Liver (tissue), 9 donors: Measurements from ENCODE around the gene ATG4A. TPM values are rescaled to one million over a fixed set of nuclear protein-coding genes. Genes with fewer than 3 reads are reported as not detected.

Experiments used
- DNase-seq: peaks from one replicate; pipeline ENCODE4 v3.0.0-alpha.2; 2017; ENCODE audit warnings: low spot score
- H3K27ac ChIP-seq, 2 donors: one replicate each; pipeline ENCODE4 v1.7.0; 2013; ENCODE audit warnings: inconsistent platforms in 2 of 2, low read length in 2 of 2, control low read depth in 1 of 2, low read depth in 1 of 2, mild to moderate bottlenecking in 1 of 2
- H3K27me3 ChIP-seq, 4 donors: one replicate each; pipeline versions ENCODE4 v1.6.1 to v1.7.0; 2013; ENCODE audit warnings: low read length in 3 of 4, inconsistent platforms in 1 of 4, mild to moderate bottlenecking in 1 of 4, moderate library complexity in 1 of 4; ENCODE audit not compliant: control insufficient read depth in 4 of 4, insufficient read depth in 4 of 4
- H3K36me3 ChIP-seq, 4 donors: one replicate each; pipeline versions ENCODE4 v1.6.1 to v1.7.0; 2013; ENCODE audit warnings: low read length in 3 of 4, mild to moderate bottlenecking in 3 of 4, low read depth in 1 of 4, moderate library complexity in 1 of 4; ENCODE audit not compliant: control insufficient read depth in 4 of 4, insufficient read depth in 3 of 4
- H3K4me1 ChIP-seq, 4 donors: one replicate each; pipeline versions ENCODE4 v1.6.1 to v1.7.0; 2013; ENCODE audit warnings: low read length in 3 of 4, mild to moderate bottlenecking in 3 of 4, moderate library complexity in 1 of 4; ENCODE audit not compliant: control insufficient read depth in 4 of 4, insufficient read depth in 4 of 4
- H3K4me3 ChIP-seq, 3 donors: one replicate each; pipeline versions ENCODE4 v1.6.1 to v1.7.0; 2013; ENCODE audit warnings: low read length in 3 of 3, control low read depth in 1 of 3, low read depth in 1 of 3, mild to moderate bottlenecking in 1 of 3
- H3K9ac ChIP-seq, 2 donors: one replicate each; pipeline ENCODE4 v1.7.0; 2013; ENCODE audit warnings: low read length in 2 of 2, mild to moderate bottlenecking in 2 of 2, moderate library complexity in 2 of 2, control low read depth in 1 of 2, low read depth in 1 of 2
- H3K9me3 ChIP-seq, 4 donors: one replicate each; pipeline versions ENCODE4 v1.6.1 to v1.7.0; 2013; ENCODE audit warnings: low read length in 3 of 4; ENCODE audit not compliant: control insufficient read depth in 4 of 4
- EGR1 ChIP-seq, 2 donors: IDR thresholded peaks; 2 replicates each; pipeline ENCODE4 v1.6.1; 2016 to 2018; ENCODE audit warnings: antibody characterized with exemption in 2 of 2, low read depth in 2 of 2
- FOXA1 ChIP-seq: IDR thresholded peaks from 2 replicates; pipeline ENCODE4 v1.6.1; 2016; ENCODE audit warnings: antibody characterized with exemption
- FOXA2 ChIP-seq: IDR thresholded peaks from 2 replicates; pipeline ENCODE4 v1.6.1; 2016; ENCODE audit warnings: antibody characterized with exemption
- GABPA ChIP-seq, 2 donors: IDR thresholded peaks in 1 of 2; conservative IDR thresholded peaks in 1 of 2; 2 replicates each; pipeline ENCODE4 v1.6.1; 2016; ENCODE audit warnings: antibody characterized with exemption in 2 of 2, mild to moderate bottlenecking in 1 of 2, moderate library complexity in 1 of 2
- HNF4A ChIP-seq, 2 donors: conservative IDR thresholded peaks; 2 replicates each; pipeline ENCODE4 v1.6.1; 2016; ENCODE audit warnings: antibody characterized with exemption in 2 of 2, mild to moderate bottlenecking in 2 of 2
- HNF4G ChIP-seq: IDR thresholded peaks from 2 replicates; pipeline ENCODE4 v1.6.1; 2016; ENCODE audit warnings: antibody characterized with exemption
- NR2F2 ChIP-seq: IDR thresholded peaks from 2 replicates; pipeline ENCODE4 v1.6.1; 2016; ENCODE audit warnings: antibody characterized with exemption
- RAD21 ChIP-seq, 2 donors: IDR thresholded peaks; 2 replicates each; pipeline ENCODE4 v1.6.1; 2016; ENCODE audit warnings: antibody characterized with exemption in 2 of 2, mild to moderate bottlenecking in 2 of 2
- RXRA ChIP-seq, 2 donors: IDR thresholded peaks; 2 replicates each; pipeline ENCODE4 v1.6.1; 2017 to 2018; ENCODE audit warnings: antibody characterized with exemption in 2 of 2, mild to moderate bottlenecking in 1 of 2
- SP1 ChIP-seq: IDR thresholded peaks from 2 replicates; pipeline ENCODE4 v1.6.1; 2018; ENCODE audit warnings: antibody characterized with exemption, mild to moderate bottlenecking
- YY1 ChIP-seq: IDR thresholded peaks from 2 replicates; pipeline ENCODE4 v1.6.1; 2016; ENCODE audit warnings: antibody characterized with exemption, mild to moderate bottlenecking
- WGBS: extraction: QIAGEN DNeasy Blood & Tissue Kit; methylation state at CpG from one replicate; pipeline ENCODE4 v1.1.7; 2013; 5-methylcytosine and 5-hydroxymethylcytosine counted together
- polyA plus RNA-seq, 2 donors: library from polyadenylated mRNA; stranded (reverse) in 1 of 2; unstranded in 1 of 2; fragments of 200-250 nt in 1 of 2; fragments of >200 nt in 1 of 2; fragmentation: Nextera tagmentation in 1 of 2; extraction: Ambion mirVana in 1 of 2; gene quantifications; one replicate each; pipeline versions ENCODE4 v1.2.1 to v1.2.3, GENCODE V29; 2013 to 2015
- total RNA-seq, 2 donors: library from RNA; depleted of rRNA; stranded (reverse); fragments of >200 nt; gene quantifications; one replicate each; pipeline ENCODE4 v1.2.3, GENCODE V29; 2014
- TF ChIP-seq, protein P1 (sequence below): IDR thresholded peaks from 2 replicates; pipeline ENCODE4 v1.6.1; 2016; ENCODE audit warnings: antibody characterized with exemption
- TF ChIP-seq, protein P2 (sequence below): IDR thresholded peaks from 2 replicates; pipeline ENCODE4 v1.6.1; 2016; ENCODE audit warnings: antibody characterized with exemption
- TF ChIP-seq, protein P3 (sequence below): IDR thresholded peaks from 2 replicates; pipeline ENCODE4 v1.6.1; 2016; ENCODE audit warnings: antibody characterized with exemption
- donor health status: healthy.
- donor health status: healthy.
- donor health status: healthy.
- donor health status: healthy.
- donor health status: healthy.

The ATG4A gene
- total and polyA plus RNA-seq, 4 donors, result 11.7 to 19.8 (median 16.6) TPM

DNA sequence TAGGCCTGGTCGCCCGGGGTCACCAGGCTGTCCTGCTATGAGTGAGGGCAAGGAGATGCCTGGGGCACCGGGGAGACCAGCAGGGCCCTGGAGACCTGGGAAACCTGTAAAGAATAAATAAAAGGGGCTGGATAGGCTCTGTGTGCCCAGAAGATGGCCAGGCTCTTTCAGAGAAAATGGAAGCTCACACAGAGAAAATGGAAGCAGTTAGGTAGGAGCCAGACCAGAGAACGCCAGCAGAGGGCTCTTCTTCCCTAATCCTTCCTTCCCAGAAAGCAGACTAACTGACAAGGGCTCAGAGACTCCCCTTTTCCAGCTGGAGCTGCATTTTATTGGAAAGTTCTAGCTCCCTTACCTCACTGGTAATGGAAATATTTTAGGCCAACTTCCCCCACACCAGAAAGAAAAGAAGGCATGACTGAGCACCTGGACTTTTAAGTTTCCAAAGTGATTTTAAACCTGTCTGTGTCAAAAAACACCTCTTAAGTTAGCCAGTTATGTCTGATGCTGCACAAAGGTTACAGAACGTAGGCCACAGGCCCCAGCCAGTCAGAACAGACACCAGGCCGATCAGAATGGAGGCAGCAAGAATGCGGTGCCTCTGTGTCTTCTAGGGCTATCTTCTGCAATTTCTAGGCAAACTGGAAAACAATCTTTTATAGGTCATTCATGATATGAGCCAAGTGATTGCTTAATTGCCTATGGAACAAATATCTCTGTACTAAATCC, 74.0 kb downstream of the ATG4A start (continued):
- TF ChIP-seq, protein P1, sequence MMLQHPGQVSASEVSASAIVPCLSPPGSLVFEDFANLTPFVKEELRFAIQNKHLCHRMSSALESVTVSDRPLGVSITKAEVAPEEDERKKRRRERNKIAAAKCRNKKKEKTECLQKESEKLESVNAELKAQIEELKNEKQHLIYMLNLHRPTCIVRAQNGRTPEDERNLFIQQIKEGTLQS, result no peak
- TF ChIP-seq GABPA (IDR thresholded peaks at IDR 0.05 in 1 of 2, conservative IDR thresholded peaks at IDR 0.05 in 1 of 2) (no peak), HNF4G (no peak), RXRA (IDR thresholded peaks at IDR 0.05) (no peak), HNF4A (conservative IDR thresholded peaks at IDR 0.05) (no peak)

DNA sequence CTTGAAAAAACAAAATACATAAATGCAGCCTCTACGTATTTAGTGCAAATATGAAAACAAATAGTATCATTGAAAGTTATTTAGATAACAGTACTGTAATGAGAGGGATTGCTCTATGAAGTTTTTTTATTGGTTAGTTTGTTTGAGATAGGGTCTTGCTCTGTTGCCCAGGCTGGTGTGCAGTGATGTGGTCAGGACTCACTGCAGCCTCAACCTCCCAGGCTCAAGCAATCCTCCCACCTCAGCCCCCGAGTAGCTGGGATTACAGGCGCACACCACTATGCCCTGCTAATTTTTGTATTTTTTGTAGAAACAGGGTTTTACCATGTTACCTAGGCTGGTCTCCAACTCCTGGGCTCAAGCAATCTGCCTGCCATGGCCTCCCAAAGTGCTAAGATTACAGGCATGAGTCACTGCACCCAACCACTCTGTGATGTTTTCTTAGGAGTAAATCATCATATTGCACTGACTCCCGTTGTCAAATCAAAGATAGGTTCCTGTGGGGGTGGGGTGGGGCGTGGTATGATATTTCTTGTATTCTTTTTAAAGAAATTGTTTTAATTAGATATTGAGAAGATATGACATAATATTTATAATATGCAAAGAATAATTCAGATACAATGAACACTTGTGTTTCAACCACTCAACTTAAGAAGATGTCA, 75.8 kb downstream of the ATG4A start:
- H3K27me3 ChIP-seq, result no peaks in the 10 kb centered on the region
- H3K4me3 ChIP-seq, result no peak overlapping the region
- H3K27ac ChIP-seq, result no peak overlapping the region
- TF ChIP-seq, protein P2, sequence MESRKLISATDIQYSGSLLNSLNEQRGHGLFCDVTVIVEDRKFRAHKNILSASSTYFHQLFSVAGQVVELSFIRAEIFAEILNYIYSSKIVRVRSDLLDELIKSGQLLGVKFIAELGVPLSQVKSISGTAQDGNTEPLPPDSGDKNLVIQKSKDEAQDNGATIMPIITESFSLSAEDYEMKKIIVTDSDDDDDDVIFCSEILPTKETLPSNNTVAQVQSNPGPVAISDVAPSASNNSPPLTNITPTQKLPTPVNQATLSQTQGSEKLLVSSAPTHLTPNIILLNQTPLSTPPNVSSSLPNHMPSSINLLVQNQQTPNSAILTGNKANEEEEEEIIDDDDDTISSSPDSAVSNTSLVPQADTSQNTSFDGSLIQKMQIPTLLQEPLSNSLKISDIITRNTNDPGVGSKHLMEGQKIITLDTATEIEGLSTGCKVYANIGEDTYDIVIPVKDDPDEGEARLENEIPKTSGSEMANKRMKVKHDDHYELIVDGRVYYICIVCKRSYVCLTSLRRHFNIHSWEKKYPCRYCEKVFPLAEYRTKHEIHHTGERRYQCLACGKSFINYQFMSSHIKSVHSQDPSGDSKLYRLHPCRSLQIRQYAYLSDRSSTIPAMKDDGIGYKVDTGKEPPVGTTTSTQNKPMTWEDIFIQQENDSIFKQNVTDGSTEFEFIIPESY, result no peak
- TF ChIP-seq RXRA (IDR thresholded peaks at IDR 0.05), result no peak
- no peak for TF ChIP-seq EGR1 (IDR thresholded peaks at IDR 0.05; ENCODE audit: low read depth in 2 of 2)
- TF ChIP-seq, protein P1, result no peak
- TF ChIP-seq, protein P3, sequence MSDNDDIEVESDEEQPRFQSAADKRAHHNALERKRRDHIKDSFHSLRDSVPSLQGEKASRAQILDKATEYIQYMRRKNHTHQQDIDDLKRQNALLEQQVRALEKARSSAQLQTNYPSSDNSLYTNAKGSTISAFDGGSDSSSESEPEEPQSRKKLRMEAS, result no peak
- no peak for TF ChIP-seq NR2F2
- TF ChIP-seq FOXA2, result no peak
- no peak for TF ChIP-seq GABPA (IDR thresholded peaks at IDR 0.05 in 1 of 2, conservative IDR thresholded peaks at IDR 0.05 in 1 of 2)
- no peak for TF ChIP-seq YY1
- TF ChIP-seq SP1, result no peak
- no peak for TF ChIP-seq FOXA1
- no peak for TF ChIP-seq RAD21 (IDR thresholded peaks at IDR 0.05)
- H3K9ac ChIP-seq, result no peak overlapping the region
- H3K36me3 ChIP-seq, result no peaks in the 10 kb centered on the region
- H3K4me1 ChIP-seq, result no peaks in the 10 kb centered on the region
- 81% methylated on average over 5 of the region's 5 CpGs for WGBS
- no peaks in the 10 kb centered on the region for H3K9me3 ChIP-seq
- DNase-seq, result no peak

DNA sequence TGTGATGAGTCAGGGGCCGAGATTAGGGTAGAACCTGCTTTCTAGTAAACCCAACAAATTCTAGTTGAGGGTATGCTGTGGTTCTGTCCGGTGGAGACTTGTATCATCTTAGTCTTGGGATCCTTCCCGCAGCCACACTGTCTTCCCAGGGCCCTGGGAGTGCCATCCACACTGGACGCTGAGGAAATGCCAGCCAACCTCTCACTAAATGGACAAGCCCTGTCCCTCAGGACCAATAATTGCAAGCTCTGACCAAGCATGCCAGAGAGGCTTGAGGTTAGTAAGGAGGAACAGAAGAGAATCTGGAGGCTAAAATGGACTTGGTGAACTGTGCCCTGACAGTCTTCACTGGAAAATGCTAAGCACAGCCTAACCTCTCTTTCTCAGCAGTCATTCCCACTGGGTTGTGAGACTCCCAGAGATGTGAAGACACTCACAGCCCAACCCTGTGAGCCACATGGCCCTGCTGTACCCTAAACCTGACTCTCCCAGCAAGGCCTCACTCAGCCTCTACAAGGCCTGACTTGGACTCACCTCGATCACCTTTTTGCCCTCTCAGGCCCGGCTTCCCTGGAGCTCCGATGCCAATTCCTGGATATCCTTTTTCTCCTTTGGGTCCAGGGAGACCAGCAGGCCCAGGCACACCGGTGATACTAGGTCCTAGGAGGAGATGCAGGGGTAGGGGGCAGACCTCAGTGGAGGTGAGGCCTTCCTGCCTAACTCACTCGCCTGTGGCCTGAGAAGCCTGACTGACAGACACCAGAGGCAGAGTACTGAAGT, 77.6 kb downstream of the ATG4A start:
- Histone ChIP-seq H3K36me3 (no peaks in the 10 kb centered on the region), H3K9me3 (no peaks in the 10 kb centered on the region), H3K9ac (no peak overlapping the region), H3K27ac (no peak overlapping the region), H3K4me1 (no peaks in the 10 kb centered on the region), H3K4me3 (no peak overlapping the region), H3K27me3 (no peaks in the 10 kb centered on the region)
- TF ChIP-seq NR2F2 (no peak), EGR1 (IDR thresholded peaks at IDR 0.05; ENCODE audit: low read depth in 2 of 2) (no peak), RXRA (IDR thresholded peaks at IDR 0.05) (no peak), HNF4A (conservative IDR thresholded peaks at IDR 0.05) (no peak)
- no peak for DNase-seq
- WGBS, result 94% methylated on average over 9 of the region's 9 CpGs
